ENCODE data around the gene GPC5. TPM values are rescaled to one million over a fixed set of nuclear protein-coding genes. Genes with fewer than 3 reads are reported as not detected.

Gene GPC5
- total RNA-seq, 1 donor from 2014 or later: 2.5 TPM

GRCh38 chr13:92256211-92256610 is 857.8 kb downstream of the GPC5 start:
- Mint-ChIP-seq H3K36me3 (no peaks in the 10 kb centered on the region), H3K9me3 (no peaks in the 10 kb centered on the region), H3K27ac (no peak overlapping the region), H3K27me3 (ENCODE audit: low read depth) (no peaks in the 10 kb centered on the region), H3K4me1 (peaks cover 23% of the 10 kb centered on the region), H3K4me3 (no peak overlapping the region)
- no peak for TF ChIP-seq CTCF (IDR thresholded peaks at IDR 0.05; ENCODE audit: unreplicated experiment)
- DNase-seq (ENCODE audit: low spot score in 2 of 2, unreplicated experiment in 2 of 2): no peak

GRCh38 chr13:92259046-92259445 is 860.6 kb downstream of the GPC5 start:
- no peaks in the 10 kb centered on the region for H3K27me3 Mint-ChIP-seq (ENCODE audit: low read depth)
- no peak overlapping the region for H3K4me3 Mint-ChIP-seq
- H3K9me3 Mint-ChIP-seq: no peaks in the 10 kb centered on the region
- no peak for DNase-seq (ENCODE audit: low spot score in 2 of 2, unreplicated experiment in 2 of 2)
- H3K36me3 Mint-ChIP-seq: no peaks in the 10 kb centered on the region
- TF ChIP-seq CTCF (IDR thresholded peaks at IDR 0.05; ENCODE audit: unreplicated experiment): no peak
- H3K4me1 Mint-ChIP-seq: peaks cover 14% of the 10 kb centered on the region
- no peak overlapping the region for H3K27ac Mint-ChIP-seq

- Mint-ChIP-seq H3K27ac (no peak overlapping the region), H3K27me3 (ENCODE audit: low read depth) (no peaks in the 10 kb centered on the region), H3K9me3 (no peaks in the 10 kb centered on the region), H3K36me3 (no peaks in the 10 kb centered on the region), H3K4me1 (peaks cover 14% of the 10 kb centered on the region), H3K4me3 (no peak overlapping the region)
- DNase-seq (ENCODE audit: low spot score in 2 of 2, unreplicated experiment in 2 of 2): no peak
- TF ChIP-seq CTCF (IDR thresholded peaks at IDR 0.05; ENCODE audit: unreplicated experiment): no peak
These were observed 861.1 kb downstream of the GPC5 start for GRCh38 chr13:92259523-92259922.

GRCh38 chr13:92260363-92260762 is 861.9 kb downstream of the GPC5 start:
- Mint-ChIP-seq H3K9me3 (no peaks in the 10 kb centered on the region), H3K4me1 (peaks cover 15% of the 10 kb centered on the region), H3K27me3 (ENCODE audit: low read depth) (no peaks in the 10 kb centered on the region), H3K36me3 (no peaks in the 10 kb centered on the region), H3K27ac (no peak overlapping the region), H3K4me3 (no peak overlapping the region)
- no peak for DNase-seq (ENCODE audit: low spot score in 2 of 2, unreplicated experiment in 2 of 2)
- no peak for TF ChIP-seq CTCF (IDR thresholded peaks at IDR 0.05; ENCODE audit: unreplicated experiment)

- DNase-seq (ENCODE audit: low spot score in 2 of 2, unreplicated experiment in 2 of 2): no peak
- Mint-ChIP-seq H3K4me3 (no peak overlapping the region), H3K27me3 (ENCODE audit: low read depth) (no peaks in the 10 kb centered on the region), H3K36me3 (no peaks in the 10 kb centered on the region), H3K9me3 (no peaks in the 10 kb centered on the region), H3K4me1 (peaks cover 22% of the 10 kb centered on the region), H3K27ac (no peak overlapping the region)
- no peak for TF ChIP-seq CTCF (IDR thresholded peaks at IDR 0.05; ENCODE audit: unreplicated experiment)
These were observed 863.8 kb downstream of the GPC5 start for GRCh38 chr13:92262100-92262788.
